Caco-2 (cell line): ENCODE measurements around the gene ABI3BP. TPM values are rescaled to one million over a fixed set of nuclear protein-coding genes. Genes with fewer than 3 reads are reported as not detected.

Source experiments
- BruUV-seq: library from RNA; stranded (reverse); fragments of 400-500 nt; replicated peaks from 2 replicates; lab custom pipeline; 2021; lab: Mats Ljungman, UMichigan
- CTCF ChIA-PET: fragments of 300-600 bp; sonication (Branson Sonifier 250); formaldehyde crosslinking; loops from one replicate; lab custom pipeline; 2022; ENCODE audit warnings: antibody characterized with exemption; lab: Charles Lee
- POLR2A ChIA-PET: fragments of 300-600 bp; sonication (Branson Sonifier 250); formaldehyde crosslinking; loops from one replicate; lab custom pipeline; 2022; ENCODE audit warnings: antibody characterized with exemption; lab: Charles Lee
- DNase-seq, 2 experiments: peaks; one replicate each; pipeline versions ENCODE4 v3.0.0 to v3.0.0-alpha.2; 2020 to 2022
- H3K27me3 ChIP-seq: replicated peaks from 2 replicates; pipeline ENCODE4 v1.6.0; 2011; ENCODE audit warnings: low read length; ENCODE audit not compliant: control insufficient read depth, insufficient read depth
- H3K36me3 ChIP-seq: 2 replicates; pipeline ENCODE4 v1.5.1; 2011; ENCODE audit warnings: low read length; ENCODE audit not compliant: control insufficient read depth, insufficient read depth
- H3K4me1 ChIP-seq: fragments of 250-450 bp; sonication (Bioruptor Pico); 2 replicates; pipeline ENCODE4 v1.5.1; 2020; ENCODE audit warnings: mild to moderate bottlenecking
- H3K4me3 ChIP-seq: 2 replicates; pipeline ENCODE4 v1.5.1; 2011; ENCODE audit warnings: low read depth, mild to moderate bottlenecking, control low read depth, low read length
- H3K9me3 ChIP-seq: fragments of 250-450 bp; sonication (Bioruptor Pico); 2 replicates; pipeline ENCODE4 v1.5.1; 2020; ENCODE audit warnings: mild to moderate bottlenecking, moderate library complexity
- H3K27ac Mint-ChIP-seq: one replicate; pipeline ENCODE4 v1.8.0; 2022; ENCODE audit warnings: mixed read lengths; ENCODE audit not compliant: unreplicated experiment
- H3K27me3 Mint-ChIP-seq: one replicate; pipeline ENCODE4 v1.8.0; 2022; ENCODE audit warnings: mixed read lengths; ENCODE audit not compliant: insufficient read depth, unreplicated experiment
- H3K36me3 Mint-ChIP-seq: one replicate; pipeline ENCODE4 v1.8.0; 2022; ENCODE audit warnings: mild to moderate bottlenecking, mixed read lengths; ENCODE audit not compliant: insufficient read depth, unreplicated experiment
- H3K4me1 Mint-ChIP-seq: one replicate; pipeline ENCODE4 v1.8.0; 2022; ENCODE audit warnings: low read depth, mixed read lengths; ENCODE audit not compliant: unreplicated experiment
- H3K4me3 Mint-ChIP-seq: one replicate; pipeline ENCODE4 v1.8.0; 2022; ENCODE audit warnings: mild to moderate bottlenecking, moderate library complexity, mixed read lengths; ENCODE audit not compliant: unreplicated experiment
- H3K9me3 Mint-ChIP-seq: one replicate; pipeline ENCODE4 v1.8.0; 2022; ENCODE audit warnings: mixed read lengths; ENCODE audit not compliant: unreplicated experiment
- intact Hi-C: fragments of 100-400 bp; cut with micrococcal nuclease; formaldehyde crosslinking; loops from one replicate; pipeline ENCODE4 v1.10.0; 2022; ENCODE audit not compliant: unreplicated experiment
- total RNA-seq: library from RNA; stranded (reverse); gene quantifications from 2 replicates; pipeline ENCODE4 v1.2.3, GENCODE V29; 2022
- TF ChIP-seq, protein P1 (sequence below), 2 experiments: fragments of 200-600 bp in 1 of 2; IDR thresholded peaks; 1 replicate in 1 of 2; 2 replicates in 1 of 2; pipeline versions ENCODE4 v1.5.1 to v1.8.0; 2011 to 2022; ENCODE audit warnings: antibody characterized with exemption in 1 of 2, control low read depth in 1 of 2, inconsistent platforms in 1 of 2, low read depth in 1 of 2, low read length in 1 of 2, mild to moderate bottlenecking in 1 of 2, moderate library complexity in 1 of 2; ENCODE audit not compliant: insufficient read depth in 1 of 2, severe bottlenecking in 1 of 2, unreplicated experiment in 1 of 2

The ABI3BP gene
- total RNA-seq, 1 experiment from 2014 or later, result not detected

DNA sequence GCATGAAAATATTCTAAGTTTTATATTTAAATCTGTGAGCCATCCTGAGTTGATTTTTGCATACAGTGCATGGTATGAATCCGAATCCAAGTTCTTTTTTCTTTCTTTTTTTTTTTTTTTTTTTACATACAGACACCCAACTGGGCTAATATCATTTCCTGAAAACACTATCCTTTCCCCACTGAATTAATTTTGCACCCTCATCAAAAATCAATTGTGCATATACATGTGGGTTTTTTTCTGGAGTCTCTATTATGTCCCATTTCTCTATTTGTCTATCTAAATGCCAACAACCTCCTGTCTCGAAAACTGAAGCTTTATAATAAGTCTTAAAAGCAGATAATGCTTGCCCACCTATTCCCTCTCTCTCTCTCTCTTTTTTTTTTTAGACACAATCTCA is 5.9 kb upstream of the ABI3BP start:
- Mint-ChIP-seq H3K27me3 (peaks cover 7% of the 10 kb centered on the region), H3K36me3 (no peaks in the 10 kb centered on the region), H3K4me3 (no peak overlapping the region), H3K4me1 (no peaks in the 10 kb centered on the region), H3K27ac (no peak overlapping the region), H3K9me3 (no peaks in the 10 kb centered on the region)
- no peaks in the 10 kb centered on the region for H3K36me3 ChIP-seq
- no peaks in the 10 kb centered on the region for H3K9me3 ChIP-seq
- intact Hi-C loops, result no loop called here
- CTCF ChIA-PET, result no interaction called here
- DNase-seq, result no peak
- no peaks in the 10 kb centered on the region for H3K27me3 ChIP-seq
- H3K4me3 ChIP-seq, result no peak overlapping the region
- TF ChIP-seq, protein P1, sequence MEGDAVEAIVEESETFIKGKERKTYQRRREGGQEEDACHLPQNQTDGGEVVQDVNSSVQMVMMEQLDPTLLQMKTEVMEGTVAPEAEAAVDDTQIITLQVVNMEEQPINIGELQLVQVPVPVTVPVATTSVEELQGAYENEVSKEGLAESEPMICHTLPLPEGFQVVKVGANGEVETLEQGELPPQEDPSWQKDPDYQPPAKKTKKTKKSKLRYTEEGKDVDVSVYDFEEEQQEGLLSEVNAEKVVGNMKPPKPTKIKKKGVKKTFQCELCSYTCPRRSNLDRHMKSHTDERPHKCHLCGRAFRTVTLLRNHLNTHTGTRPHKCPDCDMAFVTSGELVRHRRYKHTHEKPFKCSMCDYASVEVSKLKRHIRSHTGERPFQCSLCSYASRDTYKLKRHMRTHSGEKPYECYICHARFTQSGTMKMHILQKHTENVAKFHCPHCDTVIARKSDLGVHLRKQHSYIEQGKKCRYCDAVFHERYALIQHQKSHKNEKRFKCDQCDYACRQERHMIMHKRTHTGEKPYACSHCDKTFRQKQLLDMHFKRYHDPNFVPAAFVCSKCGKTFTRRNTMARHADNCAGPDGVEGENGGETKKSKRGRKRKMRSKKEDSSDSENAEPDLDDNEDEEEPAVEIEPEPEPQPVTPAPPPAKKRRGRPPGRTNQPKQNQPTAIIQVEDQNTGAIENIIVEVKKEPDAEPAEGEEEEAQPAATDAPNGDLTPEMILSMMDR (IDR thresholded peaks at IDR 0.05; ENCODE audit: insufficient read depth in 1 of 2, low read depth in 1 of 2, low read length in 1 of 2, severe bottlenecking in 1 of 2, unreplicated experiment in 1 of 2), result no peak
- no peaks in the 10 kb centered on the region for H3K4me1 ChIP-seq
- BruUV-seq, result no TSS peak
- POLR2A ChIA-PET, result no interaction called here

DNA sequence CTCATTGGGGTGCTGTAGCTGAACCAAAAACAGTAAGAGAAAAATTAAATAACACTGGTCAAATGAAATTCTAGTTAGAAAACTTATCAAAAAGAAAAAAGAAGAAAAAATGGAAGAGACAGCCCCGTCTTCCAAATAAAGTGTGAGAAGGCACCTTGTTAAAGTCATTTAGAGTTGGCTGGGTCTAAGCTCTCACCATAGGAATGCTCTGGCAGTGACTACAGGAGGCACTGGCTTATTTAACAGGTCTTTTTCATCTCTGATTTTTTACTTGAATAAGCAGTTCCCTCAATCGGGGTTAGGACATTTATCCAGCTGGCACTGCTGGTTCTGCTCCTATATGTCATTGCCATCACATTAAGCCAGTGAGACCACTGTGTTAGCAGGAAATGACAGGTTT is 1.6 kb upstream of the ABI3BP start:
- Mint-ChIP-seq H3K36me3 (no peaks in the 10 kb centered on the region), H3K9me3 (no peaks in the 10 kb centered on the region), H3K27ac (no peak overlapping the region), H3K27me3 (peaks cover 7% of the 10 kb centered on the region), H3K4me3 (no peak overlapping the region), H3K4me1 (no peaks in the 10 kb centered on the region)
- Histone ChIP-seq H3K27me3 (no peaks in the 10 kb centered on the region), H3K4me3 (no peak overlapping the region), H3K36me3 (no peaks in the 10 kb centered on the region), H3K4me1 (no peaks in the 10 kb centered on the region), H3K9me3 (no peaks in the 10 kb centered on the region)
- BruUV-seq, result no TSS peak
- CTCF ChIA-PET, result no interaction called here
- no peak for DNase-seq
- POLR2A ChIA-PET, result no interaction called here
- TF ChIP-seq, protein P1 (IDR thresholded peaks at IDR 0.05; ENCODE audit: insufficient read depth in 1 of 2, low read depth in 1 of 2, low read length in 1 of 2, severe bottlenecking in 1 of 2, unreplicated experiment in 1 of 2), result no peak
- intact Hi-C loops, result no loop called here

DNA sequence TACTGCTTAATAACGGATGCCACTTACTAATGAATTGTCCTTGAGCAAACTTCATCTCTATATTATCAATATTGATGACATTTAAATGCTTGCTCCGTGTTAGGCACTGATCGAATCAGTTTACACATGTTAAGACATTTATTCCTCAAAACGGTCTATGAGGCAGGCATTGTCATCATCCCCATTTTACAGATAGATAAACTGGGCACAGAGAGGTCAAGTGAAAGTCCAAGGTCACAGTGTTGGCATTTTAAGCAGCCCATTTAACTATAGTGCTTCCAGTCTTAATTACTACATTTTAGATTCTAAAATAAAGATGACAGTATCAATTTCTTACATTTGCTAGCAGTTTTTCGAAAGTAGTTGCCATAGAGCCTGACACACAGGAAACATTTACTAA is 966 bp upstream of the ABI3BP start:
- no peak for DNase-seq
- Mint-ChIP-seq H3K9me3 (no peaks in the 10 kb centered on the region), H3K27me3 (peaks cover 4% of the 10 kb centered on the region), H3K27ac (no peak overlapping the region), H3K4me1 (no peaks in the 10 kb centered on the region), H3K36me3 (no peaks in the 10 kb centered on the region), H3K4me3 (no peak overlapping the region)
- TF ChIP-seq, protein P1 (IDR thresholded peaks at IDR 0.05; ENCODE audit: insufficient read depth in 1 of 2, low read depth in 1 of 2, low read length in 1 of 2, severe bottlenecking in 1 of 2, unreplicated experiment in 1 of 2), result no peak
- intact Hi-C loops, result no loop called here
- CTCF ChIA-PET, result no interaction called here
- no TSS peak for BruUV-seq
- Histone ChIP-seq H3K27me3 (no peaks in the 10 kb centered on the region), H3K36me3 (no peaks in the 10 kb centered on the region), H3K4me3 (no peak overlapping the region), H3K9me3 (no peaks in the 10 kb centered on the region), H3K4me1 (no peaks in the 10 kb centered on the region)
- POLR2A ChIA-PET, result no interaction called here
